ENCODE results near the gene EMID1. TPM values are rescaled to one million over a fixed set of nuclear protein-coding genes. Genes with fewer than 3 reads are reported as not detected.

Gene EMID1
- total and polyA plus RNA-seq, 2 experiments from 2014 or later, result 9.9 to 42.5 TPM

GRCh38 chr22:29306175-29306834 lies 100.6 kb downstream of the EMID1 start, which contains the start of gene GAS2L1:
Gene GAS2L1, plus strand, starts transcription at chr22:29306650. Its CDS starts 1,456 bp downstream, at chr22:29308106.
- no peaks in the 10 kb centered on the region for H3K36me3 ChIP-seq
- no peaks in the 10 kb centered on the region for H3K27me3 ChIP-seq
- TF ChIP-seq CTCF (IDR thresholded peaks at IDR 0.05; ENCODE audit: low read depth, low read length), result peak; percentile 66
- peak within 1 kb of the TSS; percentile 24 for H3K27ac ChIP-seq
- peak within 1 kb of the TSS; percentile 81 for H3K4me3 ChIP-seq
- peaks cover 13% of the 10 kb centered on the region for H3K4me1 ChIP-seq (ENCODE audit: low read depth)
- no peaks in the 10 kb centered on the region for H3K9me3 ChIP-seq (ENCODE audit: low read depth)
- peak; percentile 88 to 89 for DNase-seq (ENCODE audit: low read depth in 1 of 2, low spot score in 1 of 2)

- H3K27ac ChIP-seq, result peak overlapping the region; percentile 24
- TF ChIP-seq CTCF (IDR thresholded peaks at IDR 0.05; ENCODE audit: low read depth, low read length), result no peak
- peak overlapping the region; percentile 81 for H3K4me3 ChIP-seq
- H3K9me3 ChIP-seq (ENCODE audit: low read depth), result no peaks in the 10 kb centered on the region
- peaks cover 13% of the 10 kb centered on the region for H3K4me1 ChIP-seq (ENCODE audit: low read depth)
- no peaks in the 10 kb centered on the region for H3K36me3 ChIP-seq
- peak; percentile 83 to 92 for DNase-seq (ENCODE audit: low read depth in 1 of 2, low spot score in 1 of 2)
- no peaks in the 10 kb centered on the region for H3K27me3 ChIP-seq
Observed at GRCh38 chr22:29306835-29307595, 101.3 kb downstream of the EMID1 start.

DNA sequence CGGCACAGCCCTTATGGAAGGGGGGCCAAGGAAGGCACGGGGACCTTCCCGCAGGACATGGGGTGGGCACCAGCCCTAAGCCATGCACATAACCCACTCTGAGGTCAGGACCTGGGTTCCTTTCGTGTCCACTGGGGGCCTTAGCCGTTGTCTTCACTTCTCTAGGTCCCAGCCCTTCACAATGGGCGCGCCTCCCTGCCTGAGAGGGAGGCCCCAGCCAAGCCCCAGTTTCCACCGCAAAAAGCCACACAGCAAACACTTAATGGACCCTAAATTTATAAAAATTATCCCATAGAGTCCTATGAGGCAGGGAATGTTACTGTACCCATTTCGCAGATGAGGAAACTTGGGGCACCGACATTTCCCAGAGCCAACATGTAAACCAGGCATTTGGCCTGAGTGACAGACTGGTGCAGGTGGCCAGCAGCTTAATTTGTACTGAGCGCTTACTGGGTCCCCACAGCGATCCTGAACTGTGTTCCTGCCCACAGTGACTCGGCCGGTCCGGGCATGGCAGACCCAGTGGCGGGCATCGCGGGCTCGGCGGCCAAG lies 102.0 kb downstream of the EMID1 start:
- DNase-seq (ENCODE audit: low read depth in 1 of 2, low spot score in 1 of 2), result no peak
- peaks cover 13% of the 10 kb centered on the region for H3K4me1 ChIP-seq (ENCODE audit: low read depth)
- H3K4me3 ChIP-seq, result peak overlapping the region; percentile 81
- no peaks in the 10 kb centered on the region for H3K27me3 ChIP-seq
- no peak for TF ChIP-seq CTCF (IDR thresholded peaks at IDR 0.05; ENCODE audit: low read depth, low read length)
- H3K27ac ChIP-seq, result no peak overlapping the region
- no peaks in the 10 kb centered on the region for H3K36me3 ChIP-seq
- H3K9me3 ChIP-seq (ENCODE audit: low read depth), result no peaks in the 10 kb centered on the region

DNA sequence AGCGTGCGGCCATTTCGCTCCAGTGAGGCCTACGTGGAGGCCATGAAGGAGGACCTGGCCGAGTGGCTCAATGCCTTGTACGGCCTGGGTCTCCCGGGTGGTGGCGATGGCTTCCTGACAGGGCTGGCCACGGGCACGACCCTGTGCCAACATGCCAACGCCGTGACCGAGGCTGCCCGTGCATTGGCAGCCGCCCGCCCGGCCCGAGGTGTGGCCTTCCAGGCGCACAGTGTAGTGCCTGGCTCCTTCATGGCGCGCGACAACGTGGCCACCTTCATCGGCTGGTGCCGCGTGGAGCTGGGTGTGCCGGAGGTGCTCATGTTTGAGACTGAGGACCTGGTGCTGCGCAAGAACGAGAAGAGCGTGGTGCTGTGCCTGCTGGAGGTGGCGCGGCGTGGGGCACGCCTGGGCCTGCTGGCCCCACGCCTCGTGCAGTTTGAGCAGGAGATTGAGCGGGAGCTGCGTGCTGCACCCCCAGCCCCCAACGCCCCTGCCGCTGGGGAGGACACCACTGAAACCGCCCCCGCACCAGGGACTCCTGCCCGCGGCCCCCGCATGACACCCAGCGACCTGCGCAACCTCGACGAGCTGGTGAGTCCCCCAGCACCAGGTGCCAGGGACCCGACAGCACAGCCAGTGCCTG lies 102.6 kb downstream of the EMID1 start:
- no peak for DNase-seq (ENCODE audit: low read depth in 1 of 2, low spot score in 1 of 2)
- H3K4me1 ChIP-seq (ENCODE audit: low read depth), result peaks cover 13% of the 10 kb centered on the region
- peaks cover 2% of the 10 kb centered on the region for H3K27me3 ChIP-seq
- TF ChIP-seq CTCF (IDR thresholded peaks at IDR 0.05; ENCODE audit: low read depth, low read length), result no peak
- H3K4me3 ChIP-seq, result no peak overlapping the region
- no peak overlapping the region for H3K27ac ChIP-seq
- no peaks in the 10 kb centered on the region for H3K36me3 ChIP-seq
- no peaks in the 10 kb centered on the region for H3K9me3 ChIP-seq (ENCODE audit: low read depth)

GRCh38 chr22:29308791-29309262 lies 103.1 kb downstream of the EMID1 start:
- H3K36me3 ChIP-seq, result no peaks in the 10 kb centered on the region
- peaks cover 8% of the 10 kb centered on the region for H3K27me3 ChIP-seq
- H3K9me3 ChIP-seq (ENCODE audit: low read depth), result no peaks in the 10 kb centered on the region
- DNase-seq (ENCODE audit: low read depth in 1 of 2, low spot score in 1 of 2), result peak in 1 of 2 donors; percentile 69
- TF ChIP-seq CTCF (IDR thresholded peaks at IDR 0.05; ENCODE audit: low read depth, low read length), result no peak
- H3K4me1 ChIP-seq (ENCODE audit: low read depth), result peaks cover 13% of the 10 kb centered on the region
- H3K4me3 ChIP-seq, result no peak overlapping the region
- no peak overlapping the region for H3K27ac ChIP-seq
